DND-41 (cell line): ENCODE data around the gene NOL3.

ENCODE experiments used
- CTCF ChIP-seq: IDR thresholded peaks from 2 replicates; pipeline ENCODE4 v1.5.1; 2012; ENCODE audit warnings: borderline replicate concordance, low read length, moderate library complexity, mild to moderate bottlenecking; ENCODE audit not compliant: poor library complexity, severe bottlenecking; ENCODE audit errors: extremely low read depth
- EZH2 ChIP-seq: IDR thresholded peaks from 3 replicates; pipeline ENCODE4 v1.6.1; 2012; ENCODE audit warnings: borderline replicate concordance, low read depth, mild to moderate bottlenecking, moderate library complexity, low read length, inconsistent platforms; ENCODE audit not compliant: severe bottlenecking

- TF ChIP-seq CTCF (no peak), EZH2 (no peak)
These were observed 7.7 kb downstream of the NOL3 start for GRCh38 chr16:67177743-67178699.
